ENCODE data around the gene TMEM51.
A peak's percentile ranks its signal among the peaks of the same experiment; 100 is the strongest.

TMEM51 gene

DNA sequence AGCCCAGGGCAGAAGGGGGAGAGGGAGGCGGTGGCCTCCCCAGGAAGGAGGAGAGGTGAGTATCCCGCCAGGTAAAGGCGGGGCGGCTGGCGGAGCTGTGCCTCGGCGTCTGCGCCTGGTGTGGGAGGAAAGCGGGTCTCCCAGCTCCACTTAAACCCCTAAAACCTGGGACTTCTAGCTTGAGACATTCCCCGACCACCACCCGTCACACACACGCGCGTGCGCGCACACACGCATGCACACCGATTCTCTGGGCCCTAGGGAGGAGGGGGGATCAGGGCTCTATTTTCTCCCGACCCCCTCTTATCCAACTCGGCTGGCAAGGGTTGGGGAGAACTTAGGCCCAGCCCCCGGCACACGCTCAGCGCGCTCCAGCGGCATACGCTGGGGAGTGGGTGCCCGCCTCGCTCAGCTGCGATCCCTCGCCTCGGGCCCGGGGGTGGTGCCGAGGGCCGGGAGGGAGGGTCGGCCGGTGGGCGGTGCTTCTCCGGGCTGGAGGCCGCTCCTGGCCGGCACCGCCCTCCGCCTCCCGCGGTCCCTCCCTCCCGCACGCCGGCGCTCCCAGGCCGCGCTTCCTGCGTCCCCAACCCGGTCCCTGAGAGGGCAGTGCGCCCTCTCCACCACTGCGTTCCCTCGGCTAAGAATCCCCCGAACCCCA is at the start of gene TMEM51:
Gene TMEM51, plus strand, starts transcription at position 564 of the 658 bp plus-strand sequence. CDS start 61,341 bp downstream, outside the sequence.
- DNase-seq (ENCODE audit: low spot score), result peak; percentile 34

DNA sequence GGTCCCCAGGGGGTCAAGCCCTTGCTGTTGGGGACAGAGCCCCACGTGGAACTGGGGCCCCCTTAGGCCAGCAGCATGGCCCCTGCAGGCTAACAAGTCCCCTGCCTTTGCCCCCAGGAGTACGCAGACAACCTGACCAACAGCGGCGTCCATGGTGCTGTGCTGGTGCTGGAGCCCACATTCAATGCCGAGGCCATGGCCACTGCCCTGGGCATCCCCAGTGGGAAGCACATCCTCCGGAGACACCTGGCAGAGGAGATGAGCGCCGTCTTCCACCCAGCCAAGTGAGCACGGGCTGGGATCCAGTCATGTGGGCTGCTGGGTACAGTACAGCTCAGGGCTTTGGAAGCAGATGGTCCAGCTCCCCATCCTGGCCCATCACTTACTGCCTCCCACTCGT is 49.6 kb upstream of the TMEM51 start:
- no peak for DNase-seq (ENCODE audit: low spot score)

GRCh38 chr1:15104768-15105167 is 48.8 kb upstream of the TMEM51 start:
- DNase-seq (ENCODE audit: low spot score), result no peak

DNA sequence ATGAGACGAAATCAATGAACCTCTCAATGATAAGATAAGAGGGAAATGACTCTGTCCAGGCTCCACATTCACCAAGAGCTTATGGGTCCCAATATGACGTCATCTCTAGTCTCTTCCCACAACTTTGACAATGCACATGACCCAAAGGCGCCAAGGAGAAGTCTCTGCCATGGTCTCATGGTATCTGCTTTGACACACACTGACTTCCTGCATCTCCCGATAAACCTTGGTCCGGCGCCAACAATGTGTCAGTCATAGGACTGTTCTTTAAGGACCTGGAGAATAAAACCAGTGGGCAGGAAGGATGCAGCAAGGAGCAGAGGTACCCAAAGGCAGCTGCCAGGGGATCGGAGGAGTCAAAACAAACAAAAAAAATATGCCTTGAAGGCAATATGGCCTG is 46.9 kb upstream of the TMEM51 start:
- no peak for DNase-seq (ENCODE audit: low spot score)

- DNase-seq (ENCODE audit: low spot score), result no peak
These were observed 46.4 kb upstream of the TMEM51 start for GRCh38 chr1:15107058-15107687.

DNA sequence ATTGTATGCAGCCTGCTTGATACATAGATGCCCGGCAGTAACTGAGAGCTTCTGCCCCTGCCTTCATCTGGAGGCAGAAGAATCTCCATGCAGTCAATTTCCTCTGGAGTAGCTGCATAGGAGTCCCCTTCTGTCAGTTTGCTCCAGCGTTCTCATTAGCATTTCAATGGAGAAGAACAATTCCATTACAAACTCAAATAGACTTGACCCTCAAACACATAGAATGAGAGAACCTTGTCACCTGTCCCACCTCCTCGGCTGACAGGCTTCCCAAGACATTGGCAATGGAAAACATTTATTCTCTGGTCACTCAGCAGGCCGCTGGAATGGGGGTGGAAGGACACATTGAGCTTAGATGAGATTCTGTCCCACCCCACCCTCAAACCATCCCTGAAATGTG is 45.6 kb upstream of the TMEM51 start:
- no peak for DNase-seq (ENCODE audit: low spot score)

DNA sequence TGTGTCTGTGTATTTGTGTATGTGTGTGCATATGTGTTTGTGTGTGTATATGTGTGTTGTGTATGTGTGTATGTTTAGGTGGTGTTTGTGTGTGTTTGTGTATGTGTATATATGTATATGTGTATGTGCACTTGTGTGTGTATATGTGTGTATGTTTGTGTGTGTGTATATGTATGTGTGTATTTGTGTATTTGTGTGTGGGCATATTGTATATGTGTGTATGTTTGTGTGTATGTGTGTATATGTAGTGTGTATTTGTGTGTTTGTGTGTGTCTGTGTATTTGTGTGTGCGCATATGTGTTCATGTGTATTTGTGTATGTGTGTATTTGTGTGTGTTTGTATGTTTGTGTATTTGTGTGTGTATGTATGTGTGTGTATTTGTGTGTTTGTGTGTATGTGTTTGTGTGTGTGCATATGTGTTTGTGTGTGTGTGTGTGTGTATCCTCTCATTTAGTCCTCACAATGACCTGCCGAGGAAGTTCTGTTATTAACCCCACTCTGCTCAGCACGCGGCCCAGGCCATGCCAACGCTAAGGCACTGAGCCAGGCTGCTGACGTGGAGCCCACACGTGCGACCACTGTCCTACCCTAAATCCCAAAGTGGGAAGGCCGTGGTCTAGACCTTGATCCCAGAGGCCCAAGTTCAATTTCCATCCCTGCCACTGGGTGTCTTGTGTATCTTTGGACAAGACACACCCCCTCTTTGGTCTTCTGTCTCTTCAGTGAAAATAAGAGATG is 43.2 kb upstream of the TMEM51 start:
- DNase-seq (ENCODE audit: low spot score), result no peak

GRCh38 chr1:15110867-15111230 is 42.7 kb upstream of the TMEM51 start:
- no peak for DNase-seq (ENCODE audit: low spot score)

GRCh38 chr1:15113146-15113545 is 40.4 kb upstream of the TMEM51 start:
- no peak for DNase-seq (ENCODE audit: low spot score)

- no peak for DNase-seq (ENCODE audit: low spot score)
These were observed 38.7 kb upstream of the TMEM51 start for GRCh38 chr1:15114884-15115283.

GRCh38 chr1:15115542-15116330 is 37.8 kb upstream of the TMEM51 start:
- DNase-seq (ENCODE audit: low spot score), result no peak

GRCh38 chr1:15116966-15117365 is 36.6 kb upstream of the TMEM51 start:
- no peak for DNase-seq (ENCODE audit: low spot score)

DNA sequence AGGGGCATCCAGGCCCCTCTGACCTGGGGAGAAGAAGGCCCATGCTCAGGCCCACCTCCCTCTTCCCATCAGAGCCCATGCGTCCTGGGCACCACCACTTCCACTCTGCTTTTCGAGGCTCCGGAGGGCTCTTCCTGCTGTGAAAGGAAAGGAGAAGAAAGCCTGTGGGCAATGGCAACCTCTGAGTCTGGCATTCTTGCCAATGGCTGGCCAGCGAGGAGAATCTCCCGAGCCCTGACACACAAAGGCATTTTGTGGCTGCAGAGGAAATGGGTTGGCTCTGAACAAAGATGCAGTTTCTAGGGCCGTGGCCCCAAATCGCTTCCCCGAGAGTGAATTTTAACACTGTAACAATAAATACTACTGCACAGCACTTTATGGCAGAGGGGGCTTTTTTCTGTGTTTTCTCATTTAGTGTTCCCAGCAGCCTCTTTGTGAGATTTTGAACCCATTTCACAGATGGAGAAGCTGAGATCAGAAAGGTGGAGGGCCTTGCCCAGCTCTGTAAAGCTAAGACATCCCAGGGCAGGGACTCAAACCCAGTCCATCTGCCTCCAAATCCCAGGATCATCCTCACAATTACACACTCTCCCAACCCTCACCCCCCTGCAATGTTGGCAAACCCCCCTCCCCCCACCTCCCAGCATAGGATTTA is 35.7 kb upstream of the TMEM51 start:
- no peak for DNase-seq (ENCODE audit: low spot score)

DNA sequence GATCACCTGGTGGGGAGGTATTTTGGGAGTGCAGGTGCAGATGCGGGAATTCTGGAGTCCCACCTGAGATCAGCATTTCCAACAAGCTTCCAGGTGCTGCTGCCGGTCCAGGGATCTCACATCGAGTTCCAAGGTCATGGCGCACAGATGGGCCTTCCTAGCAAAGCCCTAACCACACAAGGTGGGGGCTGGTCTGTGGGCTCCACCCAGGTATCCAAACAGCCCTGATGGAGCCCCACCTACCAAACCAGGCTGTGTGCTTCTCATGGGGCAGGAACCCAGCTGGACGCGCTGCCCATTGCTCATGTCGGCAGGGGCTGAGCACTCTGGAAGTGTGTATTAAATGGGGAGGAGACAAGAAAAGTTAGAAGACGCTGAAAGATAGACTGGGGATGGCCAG is 35.0 kb upstream of the TMEM51 start:
- no peak for DNase-seq (ENCODE audit: low spot score)

DNA sequence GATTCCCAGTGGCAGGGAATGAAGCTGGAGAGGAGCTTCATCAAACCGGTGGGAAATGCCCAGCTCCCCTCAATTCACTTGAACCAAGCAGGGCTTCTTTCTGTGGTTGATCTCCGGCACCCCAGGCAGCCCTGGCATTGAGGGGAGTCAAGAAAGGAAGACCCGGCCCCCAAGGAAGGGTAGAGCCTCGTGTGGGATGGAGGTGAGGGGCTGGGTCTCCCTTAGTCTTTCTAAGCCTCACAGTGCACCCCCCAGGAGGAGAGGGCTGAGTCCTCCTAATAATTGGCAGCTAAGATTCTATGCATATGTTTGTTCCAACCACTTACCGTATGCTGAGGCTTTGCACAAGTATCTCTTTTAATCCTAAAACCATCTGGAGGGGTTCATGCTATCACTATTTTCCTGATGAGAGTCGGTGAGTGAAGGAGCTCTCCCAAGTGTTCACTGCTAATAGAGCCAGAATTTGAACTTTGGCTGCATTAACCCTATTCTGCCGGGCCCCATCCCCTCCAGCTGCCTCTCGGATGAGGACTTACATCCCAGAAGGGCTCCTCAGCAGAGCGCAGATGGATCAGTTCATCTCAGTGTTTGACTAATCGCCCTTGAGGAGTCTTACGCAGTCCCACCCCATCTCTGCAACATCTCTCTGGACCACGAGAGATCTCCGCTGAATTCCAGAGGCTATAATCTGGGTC is 33.1 kb upstream of the TMEM51 start:
- no peak for DNase-seq (ENCODE audit: low spot score)

GRCh38 chr1:15122331-15122730 is 31.2 kb upstream of the TMEM51 start:
- DNase-seq (ENCODE audit: low spot score), result no peak

- no peak for DNase-seq (ENCODE audit: low spot score)
These were observed 30.3 kb upstream of the TMEM51 start for GRCh38 chr1:15123270-15123669.

GRCh38 chr1:15123925-15124324 is 29.6 kb upstream of the TMEM51 start:
- no peak for DNase-seq (ENCODE audit: low spot score)

DNA sequence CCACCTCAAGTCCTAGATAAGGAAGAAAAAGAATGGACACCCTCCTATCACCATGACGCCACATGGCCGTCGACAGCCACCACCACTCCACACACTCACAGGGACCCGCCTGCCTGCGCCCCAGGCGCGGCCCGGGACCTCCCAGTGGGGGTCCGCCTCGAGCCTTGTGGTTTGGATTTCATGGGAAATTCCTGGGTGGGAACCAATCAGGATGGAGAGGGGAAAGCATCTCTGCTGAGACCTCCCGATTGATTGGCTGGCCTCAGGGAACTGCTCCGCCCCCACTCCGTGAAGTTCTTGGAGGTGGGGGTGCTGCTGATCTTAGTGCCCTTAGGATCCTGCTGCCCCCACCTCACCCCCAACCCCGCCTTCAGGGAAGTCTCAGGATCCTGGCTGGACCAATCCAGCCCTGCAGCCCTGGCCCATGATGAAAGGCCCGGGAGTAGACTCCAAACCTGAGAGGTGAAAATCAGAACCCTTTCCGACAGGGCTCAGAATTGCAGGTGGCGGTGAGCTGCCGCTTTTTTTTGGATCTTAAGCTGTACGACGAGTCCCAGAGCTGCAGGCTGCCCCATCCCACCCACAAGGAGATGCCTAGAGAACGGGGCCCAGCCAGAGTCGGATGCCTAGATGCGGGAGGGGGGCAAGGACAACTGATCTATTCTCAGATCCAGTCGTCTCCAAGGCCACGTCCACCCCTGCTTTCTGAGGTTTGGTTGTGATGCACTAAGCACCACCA is 29.0 kb upstream of the TMEM51 start:
- no peak for DNase-seq (ENCODE audit: low spot score)

GRCh38 chr1:15125101-15125745 is 28.3 kb upstream of the TMEM51 start:
- DNase-seq (ENCODE audit: low spot score), result no peak
